Ascending aorta (tissue), 2 donors: ENCODE measurements around the gene LRRC42. TPM values are rescaled to one million over a fixed set of nuclear protein-coding genes. Genes with fewer than 3 reads are reported as not detected.

Experiments used
- DNase-seq, 2 donors: peaks; one replicate each; pipeline ENCODE4 v3.0.0-alpha.2; 2019; ENCODE audit warnings: low spot score in 2 of 2
- H3K27ac ChIP-seq, 2 donors: fragments of 200-600 bp; sonication (generic); one replicate each; pipeline ENCODE4 v1.5.1; 2016 to 2017; ENCODE audit warnings: mild to moderate bottlenecking in 1 of 2
- H3K27me3 ChIP-seq: fragments of 200-600 bp; sonication (generic); one replicate; pipeline ENCODE4 v1.5.1; 2017
- H3K36me3 ChIP-seq, 2 donors: fragments of 200-600 bp; sonication (generic); one replicate each; pipeline ENCODE4 v1.5.1; 2016
- H3K4me1 ChIP-seq, 2 donors: fragments of 200-600 bp; sonication (generic); one replicate each; pipeline ENCODE4 v1.5.1; 2016 to 2017; ENCODE audit warnings: mild to moderate bottlenecking in 1 of 2
- H3K4me3 ChIP-seq, 2 donors: fragments of 200-600 bp; sonication (generic); one replicate each; pipeline ENCODE4 v1.5.1; 2016 to 2017; ENCODE audit warnings: mild to moderate bottlenecking in 1 of 2
- H3K9me3 ChIP-seq, 2 donors: fragments of 200-600 bp; sonication (generic); one replicate each; pipeline ENCODE4 v1.5.1; 2016
- intact Hi-C: fragments of 100-400 bp; cut with DNase I; formaldehyde crosslinking; loops from one replicate; pipeline ENCODE4 v1.15.1; 2023
- total RNA-seq: library from RNA; depleted of rRNA; stranded (reverse); fragments of >200 nt; gene quantifications from one replicate; pipeline ENCODE4 v1.1.0, GENCODE V29; 2016
- TF ChIP-seq, protein P1 (sequence below), 3 experiments: fragments of 200-600 bp in 2 of 3; fragments of 450-650 bp in 1 of 3; sonication (generic) in 2 of 3; IDR thresholded peaks; one replicate each; pipeline ENCODE4 v1.5.1; 2016 to 2019; ENCODE audit warnings: antibody characterized with exemption in 3 of 3, mild to moderate bottlenecking in 1 of 3, moderate library complexity in 1 of 3

The LRRC42 gene
- total RNA-seq, 1 donor from 2014 or later = 28.2 TPM

GRCh38 chr1:53905509-53905908, 40.6 kb upstream of the LRRC42 start:
- TF ChIP-seq, protein P1, sequence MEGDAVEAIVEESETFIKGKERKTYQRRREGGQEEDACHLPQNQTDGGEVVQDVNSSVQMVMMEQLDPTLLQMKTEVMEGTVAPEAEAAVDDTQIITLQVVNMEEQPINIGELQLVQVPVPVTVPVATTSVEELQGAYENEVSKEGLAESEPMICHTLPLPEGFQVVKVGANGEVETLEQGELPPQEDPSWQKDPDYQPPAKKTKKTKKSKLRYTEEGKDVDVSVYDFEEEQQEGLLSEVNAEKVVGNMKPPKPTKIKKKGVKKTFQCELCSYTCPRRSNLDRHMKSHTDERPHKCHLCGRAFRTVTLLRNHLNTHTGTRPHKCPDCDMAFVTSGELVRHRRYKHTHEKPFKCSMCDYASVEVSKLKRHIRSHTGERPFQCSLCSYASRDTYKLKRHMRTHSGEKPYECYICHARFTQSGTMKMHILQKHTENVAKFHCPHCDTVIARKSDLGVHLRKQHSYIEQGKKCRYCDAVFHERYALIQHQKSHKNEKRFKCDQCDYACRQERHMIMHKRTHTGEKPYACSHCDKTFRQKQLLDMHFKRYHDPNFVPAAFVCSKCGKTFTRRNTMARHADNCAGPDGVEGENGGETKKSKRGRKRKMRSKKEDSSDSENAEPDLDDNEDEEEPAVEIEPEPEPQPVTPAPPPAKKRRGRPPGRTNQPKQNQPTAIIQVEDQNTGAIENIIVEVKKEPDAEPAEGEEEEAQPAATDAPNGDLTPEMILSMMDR (IDR thresholded peaks at IDR 0.05) = no peak
- Histone ChIP-seq H3K27me3 (no peaks in the 10 kb centered on the region), H3K4me1 (no peaks in the 10 kb centered on the region), H3K4me3 (no peak overlapping the region), H3K36me3 (no peaks in the 10 kb centered on the region), H3K27ac (no peak overlapping the region), H3K9me3 (no peaks in the 10 kb centered on the region)
- intact Hi-C loops = no loop called here
- DNase-seq = no peak

GRCh38 chr1:53906121-53906520, 40.0 kb upstream of the LRRC42 start:
- H3K27me3 ChIP-seq = no peaks in the 10 kb centered on the region
- H3K9me3 ChIP-seq = no peaks in the 10 kb centered on the region
- no peak overlapping the region for H3K27ac ChIP-seq
- DNase-seq = no peak
- intact Hi-C loops = no loop called here
- no peak overlapping the region for H3K4me3 ChIP-seq
- H3K4me1 ChIP-seq = no peaks in the 10 kb centered on the region
- no peaks in the 10 kb centered on the region for H3K36me3 ChIP-seq
- TF ChIP-seq, protein P1 (IDR thresholded peaks at IDR 0.05) = no peak

GRCh38 chr1:53909946-53910345, 36.2 kb upstream of the LRRC42 start:
- TF ChIP-seq, protein P1 (IDR thresholded peaks at IDR 0.05) = no peak
- no peak overlapping the region for H3K27ac ChIP-seq
- intact Hi-C loops = no loop called here

GRCh38 chr1:53911442-53911841, 34.7 kb upstream of the LRRC42 start:
- no peaks in the 10 kb centered on the region for H3K4me1 ChIP-seq
- no peaks in the 10 kb centered on the region for H3K9me3 ChIP-seq
- TF ChIP-seq, protein P1 (IDR thresholded peaks at IDR 0.05) = no peak
- intact Hi-C loops = no loop called here
- no peak overlapping the region for H3K4me3 ChIP-seq
- no peak for DNase-seq
- H3K36me3 ChIP-seq = peaks cover 16% of the 10 kb centered on the region in 2 donors
- H3K27ac ChIP-seq = no peak overlapping the region
- no peaks in the 10 kb centered on the region for H3K27me3 ChIP-seq

More at GRCh38 chr1:53909946-53910345, 36.2 kb upstream of the LRRC42 start:
- Histone ChIP-seq H3K27me3 (no peaks in the 10 kb centered on the region), H3K36me3 (peaks cover 7 to 16% of the 10 kb centered on the region in 2 donors), H3K9me3 (no peaks in the 10 kb centered on the region), H3K4me1 (no peaks in the 10 kb centered on the region), H3K4me3 (no peak overlapping the region)
- DNase-seq = no peak

- H3K27me3 ChIP-seq = no peaks in the 10 kb centered on the region
- TF ChIP-seq, protein P1 (IDR thresholded peaks at IDR 0.05) = no peak
- H3K27ac ChIP-seq = no peak overlapping the region
- H3K9me3 ChIP-seq = no peaks in the 10 kb centered on the region
- H3K4me1 ChIP-seq = no peaks in the 10 kb centered on the region
- no peak overlapping the region for H3K4me3 ChIP-seq
- DNase-seq = no peak
- intact Hi-C loops = no loop called here
- H3K36me3 ChIP-seq = peaks cover 16 to 19% of the 10 kb centered on the region in 2 donors
Measured at GRCh38 chr1:53913352-53914033, 32.7 kb upstream of the LRRC42 start.
